ENCODE results near the gene GARS1.
"Not testable (repeated sequence)": the region's sequence is repeated elsewhere in the genome, so short reads cannot be mapped to it uniquely, and the experiment has no call there.

Gene GARS1

GRCh38 chr7:30635798-30636197, 41.1 kb downstream of the GARS1 start:
- DNase-seq (ENCODE audit: low spot score): no peak
- TF ChIP-seq CTCF (IDR thresholded peaks at IDR 0.05): no peak
- Histone ChIP-seq H3K27ac (no peak overlapping the region), H3K4me3 (no peak overlapping the region)

GRCh38 chr7:30642322-30642721, 47.6 kb downstream of the GARS1 start:
- not testable (repeated sequence) for H3K27ac ChIP-seq, H3K4me3 ChIP-seq

DNA sequence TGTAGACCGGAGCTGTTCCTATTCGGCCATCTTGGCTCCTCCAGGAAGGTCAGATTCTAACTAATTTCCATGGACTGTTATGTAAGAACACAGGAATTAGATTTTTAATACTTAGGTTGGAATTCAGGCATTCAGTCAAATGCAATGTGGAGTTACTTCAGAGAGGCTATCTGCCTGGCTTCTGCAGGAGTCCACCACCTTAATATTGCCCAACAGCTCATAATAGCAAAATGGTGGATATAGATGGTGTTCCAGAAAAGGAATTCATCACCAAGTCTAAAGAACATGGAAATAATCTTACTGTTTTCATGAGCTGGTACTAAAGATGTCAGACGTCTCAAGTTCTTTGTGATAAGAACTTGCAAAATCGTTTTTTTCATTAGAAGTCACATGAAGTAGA, 48.1 kb downstream of the GARS1 start:
- no peak overlapping the region for H3K4me3 ChIP-seq
- DNase-seq (ENCODE audit: low spot score): no peak
- no peak overlapping the region for H3K27ac ChIP-seq
- TF ChIP-seq CTCF (IDR thresholded peaks at IDR 0.05): no peak

More at GRCh38 chr7:30642322-30642721, 47.6 kb downstream of the GARS1 start:
- not testable (repeated sequence) for DNase-seq (ENCODE audit: low spot score)

GRCh38 chr7:30644286-30644955, 49.7 kb downstream of the GARS1 start:
- Histone ChIP-seq H3K27ac (no peak overlapping the region), H3K4me3 (no peak overlapping the region)
- DNase-seq (ENCODE audit: low spot score): no peak
- no peak for TF ChIP-seq CTCF (IDR thresholded peaks at IDR 0.05)

GRCh38 chr7:30645661-30646060, 51.0 kb downstream of the GARS1 start:
- Histone ChIP-seq H3K27ac (no peak overlapping the region), H3K4me3 (no peak overlapping the region)
- no peak for DNase-seq (ENCODE audit: low spot score)
- no peak for TF ChIP-seq CTCF (IDR thresholded peaks at IDR 0.05)

GRCh38 chr7:30646154-30646553, 51.5 kb downstream of the GARS1 start:
- no peak overlapping the region for H3K4me3 ChIP-seq
- no peak for TF ChIP-seq CTCF (IDR thresholded peaks at IDR 0.05)

GRCh38 chr7:30647589-30648364, 53.1 kb downstream of the GARS1 start:
- Histone ChIP-seq H3K4me3 (no peak overlapping the region), H3K27ac (no peak overlapping the region)
- no peak for DNase-seq (ENCODE audit: low spot score)
- TF ChIP-seq CTCF (IDR thresholded peaks at IDR 0.05): no peak

More at GRCh38 chr7:30646154-30646553, 51.5 kb downstream of the GARS1 start:
- H3K27ac ChIP-seq: no peak overlapping the region
- DNase-seq (ENCODE audit: low spot score): no peak
